Chondrocyte (in vitro differentiated cells): ENCODE measurements around the gene ELOVL2. TPM values are rescaled to one million over a fixed set of nuclear protein-coding genes. Genes with fewer than 3 reads are reported as not detected.

Source experiments
- DNase-seq: peaks from one replicate; pipeline ENCODE4 v3.0.0; 2021; ENCODE audit warnings: mixed read lengths, low spot score
- H3K27ac Mint-ChIP-seq: one replicate; pipeline ENCODE4 v1.8.0; 2021; ENCODE audit warnings: mild to moderate bottlenecking, moderate library complexity, mixed read lengths; ENCODE audit not compliant: unreplicated experiment
- H3K27me3 Mint-ChIP-seq: 2 replicates; pipeline ENCODE4 v1.8.0; 2021; ENCODE audit warnings: low read depth, mixed read lengths
- H3K36me3 Mint-ChIP-seq: 2 replicates; pipeline ENCODE4 v1.8.0; 2021; ENCODE audit warnings: low read depth, mixed read lengths
- H3K4me1 Mint-ChIP-seq: 2 replicates; pipeline ENCODE4 v1.8.0; 2021; ENCODE audit warnings: low read depth, mild to moderate bottlenecking, mixed read lengths
- H3K4me3 Mint-ChIP-seq: one replicate; pipeline ENCODE4 v1.8.0; 2021; ENCODE audit warnings: mild to moderate bottlenecking, moderate library complexity, mixed read lengths; ENCODE audit not compliant: unreplicated experiment
- H3K9me3 Mint-ChIP-seq: 2 replicates; pipeline ENCODE4 v1.8.0; 2021; ENCODE audit warnings: low read depth, mixed read lengths
- CTCF ChIP-seq: fragments of 200-600 bp; sonication (generic); IDR thresholded peaks from 2 replicates; pipeline ENCODE4 v1.5.0; 2021; ENCODE audit warnings: antibody characterized with exemption, mild to moderate bottlenecking, moderate library complexity
- total RNA-seq: library from RNA; stranded (reverse); gene quantifications from 3 replicates; pipeline ENCODE4 v1.2.1, GENCODE V29; 2021

ELOVL2 gene
- total RNA-seq, 1 donor from 2014 or later, result 18.2 TPM

DNA sequence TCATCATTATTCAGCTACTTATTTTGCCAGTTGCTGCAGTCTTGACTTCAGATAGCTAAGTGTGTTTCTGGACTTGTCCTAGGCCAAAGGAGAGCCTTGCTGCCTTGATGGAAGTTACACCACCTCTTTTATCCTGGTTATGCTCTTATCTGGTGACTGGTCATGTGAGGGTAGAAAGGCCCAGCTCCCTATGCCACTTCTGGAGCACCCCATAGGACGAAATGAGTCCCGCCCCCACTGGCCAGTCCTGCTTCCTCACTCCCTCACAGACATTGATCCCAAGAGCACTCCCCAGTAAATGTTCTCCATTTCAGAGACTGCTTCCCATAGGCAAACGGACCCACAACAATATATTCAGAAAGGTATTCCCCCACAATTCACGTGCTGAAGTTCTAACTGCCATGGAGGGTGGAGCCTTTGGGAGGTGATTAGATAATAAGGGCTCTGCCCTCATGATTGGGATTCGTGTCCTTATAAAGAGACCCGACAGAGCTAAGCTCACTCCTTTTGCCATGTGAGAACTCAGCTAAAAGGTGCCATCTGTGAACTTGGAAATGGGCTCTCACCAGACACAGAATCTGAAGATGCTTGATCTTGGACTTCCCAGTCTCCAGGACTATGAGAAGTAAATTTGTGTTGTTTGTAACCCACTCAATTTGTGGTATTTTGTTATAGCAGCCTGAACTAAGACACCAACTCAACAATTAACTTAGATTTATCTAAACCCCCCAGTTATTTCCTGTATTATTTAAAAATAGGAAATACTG, 21.5 kb upstream of the ELOVL2 start:
- TF ChIP-seq CTCF, result no peak
- no peaks in the 10 kb centered on the region for H3K36me3 Mint-ChIP-seq
- no peak for DNase-seq
- H3K27me3 Mint-ChIP-seq, result no peaks in the 10 kb centered on the region
- no peaks in the 10 kb centered on the region for H3K9me3 Mint-ChIP-seq
- no peaks in the 10 kb centered on the region for H3K4me1 Mint-ChIP-seq
- no peak overlapping the region for H3K4me3 Mint-ChIP-seq
- H3K27ac Mint-ChIP-seq, result no peak overlapping the region

DNA sequence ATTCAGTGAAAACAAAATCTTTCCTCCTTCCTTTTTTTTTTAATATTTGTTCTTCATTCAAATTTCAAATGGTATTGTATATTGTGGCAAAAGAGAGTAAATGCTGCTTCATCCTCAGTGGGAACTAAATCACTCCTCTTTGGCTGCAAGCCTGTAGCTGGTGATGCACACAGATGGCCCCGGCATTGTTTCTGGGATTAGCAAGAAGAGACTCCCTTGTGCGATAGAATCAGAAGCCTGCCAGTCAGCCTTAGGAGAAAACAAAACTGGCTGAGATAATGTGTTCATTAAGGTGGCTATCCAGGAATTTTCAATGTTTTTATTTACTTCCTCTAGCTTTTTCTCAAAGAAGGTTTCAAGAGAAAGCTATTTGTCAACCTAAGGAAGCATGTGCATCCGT, 20.7 kb upstream of the ELOVL2 start:
- Mint-ChIP-seq H3K4me3 (no peak overlapping the region), H3K4me1 (no peaks in the 10 kb centered on the region), H3K27ac (no peak overlapping the region), H3K27me3 (no peaks in the 10 kb centered on the region), H3K36me3 (no peaks in the 10 kb centered on the region), H3K9me3 (no peaks in the 10 kb centered on the region)
- no peak for DNase-seq
- TF ChIP-seq CTCF, result no peak

- Mint-ChIP-seq H3K4me1 (no peaks in the 10 kb centered on the region), H3K27ac (no peak overlapping the region)
Measured at GRCh38 chr6:11062715-11063114, 18.6 kb upstream of the ELOVL2 start.

DNA sequence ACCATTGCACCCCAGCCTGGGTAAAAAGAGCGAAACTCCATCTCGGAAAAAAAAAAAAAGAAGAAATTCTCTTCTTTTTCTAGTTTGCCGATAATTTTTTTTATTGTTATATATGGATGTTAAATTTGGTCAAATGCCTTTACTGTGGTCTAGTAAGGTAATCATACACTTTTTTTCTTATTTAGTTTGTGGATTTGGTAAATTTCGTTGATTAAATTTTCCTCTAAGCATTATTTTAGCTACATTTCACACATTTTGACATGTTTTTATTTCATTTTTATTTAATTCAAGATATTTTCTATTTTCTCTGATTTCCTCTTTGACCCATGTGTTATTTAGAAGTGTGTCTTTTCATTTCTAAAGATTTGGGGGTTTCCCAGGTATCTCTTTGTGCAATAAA, 18.0 kb upstream of the ELOVL2 start:
- no peak for TF ChIP-seq CTCF
- DNase-seq, result no peak
- H3K4me1 Mint-ChIP-seq, result no peaks in the 10 kb centered on the region
- no peak overlapping the region for H3K27ac Mint-ChIP-seq
- no peaks in the 10 kb centered on the region for H3K9me3 Mint-ChIP-seq
- H3K36me3 Mint-ChIP-seq, result no peaks in the 10 kb centered on the region
- no peak overlapping the region for H3K4me3 Mint-ChIP-seq
- H3K27me3 Mint-ChIP-seq, result no peaks in the 10 kb centered on the region

More at GRCh38 chr6:11062715-11063114, 18.6 kb upstream of the ELOVL2 start:
- no peak for DNase-seq
- Mint-ChIP-seq H3K9me3 (no peaks in the 10 kb centered on the region), H3K36me3 (no peaks in the 10 kb centered on the region), H3K4me3 (no peak overlapping the region), H3K27me3 (no peaks in the 10 kb centered on the region)
- no peak for TF ChIP-seq CTCF

DNA sequence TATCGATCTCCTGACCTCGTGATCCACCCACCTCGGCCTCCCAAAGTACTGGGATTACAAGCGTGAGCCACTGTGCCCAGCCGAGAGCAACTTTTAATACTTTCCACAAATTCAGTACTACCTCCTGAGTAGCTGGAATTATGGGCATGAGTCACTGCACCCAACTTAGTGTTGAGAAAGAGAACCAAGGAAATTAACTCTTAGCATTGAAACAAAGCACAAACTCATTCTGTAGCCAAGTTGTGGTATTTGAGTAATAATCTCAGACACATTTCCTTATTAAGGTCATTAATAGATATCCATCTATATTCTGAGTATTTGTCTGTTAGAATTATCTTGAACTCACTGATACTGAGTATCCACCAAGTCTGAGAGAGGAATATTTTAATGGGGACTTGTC, 14.3 kb upstream of the ELOVL2 start:
- Mint-ChIP-seq H3K9me3 (peaks cover 3% of the 10 kb centered on the region), H3K36me3 (no peaks in the 10 kb centered on the region), H3K27ac (no peak overlapping the region), H3K4me1 (peaks cover 10% of the 10 kb centered on the region), H3K4me3 (no peak overlapping the region), H3K27me3 (no peaks in the 10 kb centered on the region)
- no peak for TF ChIP-seq CTCF
- DNase-seq, result no peak
